GM21360 (cell line): ENCODE measurements around the gene AADAT.

Experiments
- ATAC-seq: cut with Tn5 transposase; IDR thresholded peaks from one replicate; pipeline ENCODE4 v1.9.1; 2021; ENCODE audit warnings: mild to moderate bottlenecking, moderate library complexity; ENCODE audit not compliant: unreplicated experiment

AADAT gene

DNA sequence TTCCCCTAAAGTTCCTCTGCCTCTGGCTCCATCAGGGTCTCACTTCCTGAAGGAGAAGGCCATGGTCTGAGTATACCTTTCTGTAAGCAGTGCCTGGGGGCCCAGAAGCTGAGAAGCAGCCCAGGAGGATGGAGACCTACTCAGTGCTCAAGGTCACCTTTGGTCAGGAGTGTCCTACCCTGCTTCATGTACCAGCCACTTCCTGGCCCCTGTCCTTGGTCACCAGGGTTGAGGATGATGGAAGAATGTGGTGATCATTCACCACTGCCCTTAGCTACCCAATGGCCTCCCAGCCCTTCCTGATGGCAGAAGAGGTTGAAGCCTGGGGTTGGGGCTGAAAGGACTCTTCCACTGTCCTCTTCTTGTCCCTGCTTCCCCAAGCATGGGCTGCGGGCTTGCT lies 54.5 kb downstream of the AADAT start:
- ATAC-seq: no peak

DNA sequence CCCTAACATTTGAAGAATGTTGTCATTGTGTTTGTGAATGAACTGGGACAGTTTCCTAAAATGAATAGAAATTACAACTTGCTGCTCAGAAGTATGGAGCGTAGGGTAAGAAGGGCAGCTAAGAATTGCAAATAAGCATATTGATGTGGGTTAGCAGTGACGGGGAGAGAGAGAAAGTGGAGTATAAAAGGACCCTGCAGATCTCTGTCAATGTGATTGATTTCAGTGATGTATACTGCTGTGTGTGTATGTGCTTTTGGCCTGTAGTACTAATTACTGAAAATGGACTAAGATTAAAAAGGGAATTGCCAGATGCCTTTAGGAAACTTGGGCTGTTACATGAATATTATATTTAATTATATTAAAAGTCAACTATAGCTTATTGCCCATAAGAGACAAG lies 55.8 kb downstream of the AADAT start:
- ATAC-seq: no peak

DNA sequence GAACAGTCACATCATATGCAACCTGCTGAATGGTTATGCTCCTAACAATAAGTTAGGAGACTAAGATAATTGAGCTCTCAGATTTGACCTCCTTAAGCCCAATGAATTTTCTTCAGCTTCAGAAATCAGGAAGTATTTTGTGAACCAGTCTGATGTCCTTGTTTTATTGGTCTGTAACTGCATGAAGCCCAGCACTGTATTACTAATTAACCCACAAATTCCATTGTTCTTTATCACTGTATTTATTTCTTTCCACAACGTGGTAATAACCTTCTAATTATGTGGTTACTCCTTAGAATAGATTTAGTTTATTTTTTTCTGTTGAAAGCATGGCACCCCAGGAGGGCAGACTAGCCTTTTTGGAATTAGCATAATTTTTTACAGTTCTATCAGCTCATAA lies 59.6 kb downstream of the AADAT start:
- no peak for ATAC-seq

DNA sequence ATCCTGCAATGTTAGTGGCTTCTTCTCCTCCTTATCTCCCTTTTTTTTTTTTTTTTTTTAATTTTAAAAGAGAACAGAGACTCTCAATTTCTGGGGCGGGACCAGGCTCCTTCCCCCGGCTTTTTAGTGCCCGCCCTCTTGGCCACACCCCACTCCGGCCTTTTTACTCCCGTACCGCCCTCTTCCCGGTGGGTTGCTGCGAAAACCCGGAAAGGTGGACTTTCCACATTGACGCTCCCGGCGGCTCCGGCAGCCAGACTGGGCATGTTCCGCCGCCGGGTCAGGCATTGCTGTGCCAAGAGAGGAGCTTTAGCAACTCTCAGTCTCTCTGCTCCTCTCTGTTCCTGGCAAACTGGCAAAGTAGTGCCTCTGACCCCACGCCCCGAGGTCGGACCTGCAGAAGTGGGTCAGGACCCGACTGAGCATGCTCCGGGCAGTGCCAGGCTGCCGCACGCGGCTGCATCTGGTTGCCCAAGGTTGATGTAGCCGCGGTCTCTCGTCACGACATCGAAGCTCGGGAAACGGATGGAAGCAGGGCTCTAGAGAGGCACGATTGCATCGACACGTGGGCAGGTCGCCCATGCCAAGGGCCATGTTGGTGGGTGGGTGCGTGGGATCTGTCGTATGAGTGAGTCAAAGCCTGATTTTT lies 62.5 kb downstream of the AADAT start:
- ATAC-seq: peak; percentile 57

DNA sequence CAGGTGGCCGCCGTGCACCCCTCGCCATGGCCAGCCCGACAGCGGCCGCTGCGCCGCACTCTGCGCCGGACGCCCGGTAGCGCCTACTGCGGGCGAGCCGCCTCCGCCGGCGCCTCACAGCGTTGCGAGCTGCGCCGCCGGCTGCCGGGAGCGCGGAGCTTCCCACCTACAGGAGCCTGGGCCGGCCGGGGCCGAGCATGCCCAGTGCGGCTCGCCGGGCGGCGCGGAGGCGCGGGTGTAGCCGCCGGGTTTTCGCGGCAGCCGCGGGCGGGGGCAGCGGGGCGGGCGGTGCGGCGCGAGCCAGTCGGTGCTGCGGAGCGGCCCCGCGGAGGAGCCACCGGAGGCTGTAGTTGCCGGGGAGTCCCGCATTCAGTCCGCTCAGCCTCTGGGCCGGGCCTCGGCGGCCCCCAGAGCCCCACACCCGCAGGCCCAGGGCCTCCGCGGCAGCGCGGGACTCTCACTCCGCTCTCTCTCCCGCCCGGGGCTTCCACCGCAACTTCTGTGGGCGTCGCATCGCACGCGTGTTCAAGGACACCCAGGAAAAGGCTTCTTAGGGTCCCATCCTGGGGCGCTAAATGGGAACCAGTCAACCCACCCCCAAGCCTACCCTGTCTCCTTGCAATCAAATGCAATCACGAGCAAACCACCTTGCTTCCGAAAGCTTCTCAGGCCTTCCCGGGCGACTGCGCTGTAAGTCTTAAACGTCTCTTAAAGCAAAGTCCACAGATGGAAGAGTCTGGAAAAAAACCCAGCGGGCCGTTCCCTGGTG lies 63.3 kb downstream of the AADAT start, which contains the start of gene MFAP3L:
Gene MFAP3L, minus strand, starts transcription at position 143 of the 769 bp plus-strand sequence. CDS start 20,518 bp downstream, outside the sequence.
- peak; percentile 87 for ATAC-seq

DNA sequence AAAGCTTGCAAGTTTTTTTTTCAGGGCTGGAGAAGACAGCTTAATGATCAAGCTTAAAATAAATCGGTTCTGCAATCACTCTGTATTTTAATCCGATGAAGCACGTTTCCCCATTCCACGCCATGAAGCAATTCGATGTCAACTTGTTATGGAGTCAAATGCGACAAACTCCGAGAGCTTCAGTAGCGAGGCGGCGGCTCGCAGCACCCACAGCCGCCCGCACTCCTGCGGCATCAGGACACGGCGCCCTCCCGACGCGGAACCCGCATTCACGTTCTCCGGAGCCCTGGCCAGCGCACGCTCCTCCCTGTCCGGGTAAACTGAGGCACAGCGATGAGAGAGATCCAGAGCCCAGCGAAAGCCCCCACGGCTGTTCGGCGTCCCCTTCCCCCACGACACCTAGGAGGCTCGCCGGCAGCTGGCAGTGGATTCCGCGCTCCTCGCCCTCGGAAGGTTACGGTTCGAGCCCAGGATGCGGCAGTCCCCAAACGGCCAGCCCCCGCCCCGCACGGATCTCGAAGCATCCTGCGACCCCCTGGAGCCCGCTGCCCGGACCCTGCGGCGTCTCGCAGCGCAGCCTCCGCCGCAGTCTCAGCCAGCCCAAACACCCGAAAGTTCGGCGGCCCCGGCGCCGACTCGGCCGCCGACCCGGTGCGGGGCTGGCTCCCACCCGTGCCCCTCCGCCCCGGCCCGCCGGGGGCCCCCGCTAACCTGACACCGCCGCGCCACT lies 64.1 kb downstream of the AADAT start:
- no peak for ATAC-seq

DNA sequence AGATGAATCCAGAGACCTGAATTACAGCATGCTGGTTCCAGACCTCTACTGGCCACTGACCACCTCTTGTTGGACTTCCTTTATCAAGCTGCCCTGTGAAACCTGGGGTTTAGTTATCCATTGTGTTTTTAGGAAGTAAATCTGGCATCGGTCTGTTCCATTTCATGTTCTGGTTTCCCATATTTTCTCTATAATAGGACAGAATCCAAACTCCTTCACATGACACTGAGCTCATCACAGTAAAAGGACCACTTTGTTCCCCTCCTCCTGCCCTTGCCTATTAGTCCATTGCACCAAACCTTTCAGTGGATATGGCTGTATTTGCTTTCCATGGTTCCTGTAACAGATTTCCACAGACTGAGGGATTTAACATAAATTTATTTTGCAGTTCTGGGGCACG lies 67.5 kb downstream of the AADAT start:
- ATAC-seq: no peak

DNA sequence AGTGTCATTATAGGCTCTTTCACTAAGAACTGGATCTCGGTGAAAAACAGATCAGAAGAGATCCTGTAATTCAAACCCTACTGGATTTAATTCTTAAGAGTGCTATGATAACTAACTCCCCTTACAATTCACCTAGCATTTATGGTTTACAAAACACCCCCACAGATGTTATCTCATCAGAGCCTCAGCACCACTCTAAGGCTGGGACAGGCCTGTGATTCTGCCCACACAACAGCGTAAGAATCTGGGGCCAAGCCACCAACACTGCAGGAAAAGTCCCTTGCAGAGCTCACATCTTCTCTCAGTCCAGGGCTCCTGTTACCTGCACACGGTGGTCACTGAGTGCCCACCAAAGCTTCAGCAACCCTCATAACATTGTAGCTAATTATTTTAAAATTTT lies 72.5 kb downstream of the AADAT start:
- no peak for ATAC-seq

DNA sequence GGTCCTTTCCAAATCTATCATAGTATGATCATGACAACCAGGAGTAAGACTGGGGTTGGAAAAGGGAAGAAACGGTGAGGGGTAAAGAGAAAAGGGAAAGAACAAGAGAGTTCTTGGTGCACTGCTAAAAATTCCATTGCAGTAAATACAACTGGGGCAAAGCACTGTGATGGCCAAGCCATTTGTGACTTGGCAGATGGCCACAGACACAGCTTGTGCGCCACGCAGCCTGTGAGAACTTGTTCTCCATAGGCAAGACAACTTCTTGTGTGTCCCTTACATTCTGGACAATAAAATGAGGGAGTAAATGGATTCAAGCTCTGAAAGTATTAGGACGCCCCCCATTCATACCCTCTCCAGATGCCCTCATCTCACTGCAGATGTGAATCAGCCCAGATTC lies 74.5 kb downstream of the AADAT start:
- no peak for ATAC-seq

DNA sequence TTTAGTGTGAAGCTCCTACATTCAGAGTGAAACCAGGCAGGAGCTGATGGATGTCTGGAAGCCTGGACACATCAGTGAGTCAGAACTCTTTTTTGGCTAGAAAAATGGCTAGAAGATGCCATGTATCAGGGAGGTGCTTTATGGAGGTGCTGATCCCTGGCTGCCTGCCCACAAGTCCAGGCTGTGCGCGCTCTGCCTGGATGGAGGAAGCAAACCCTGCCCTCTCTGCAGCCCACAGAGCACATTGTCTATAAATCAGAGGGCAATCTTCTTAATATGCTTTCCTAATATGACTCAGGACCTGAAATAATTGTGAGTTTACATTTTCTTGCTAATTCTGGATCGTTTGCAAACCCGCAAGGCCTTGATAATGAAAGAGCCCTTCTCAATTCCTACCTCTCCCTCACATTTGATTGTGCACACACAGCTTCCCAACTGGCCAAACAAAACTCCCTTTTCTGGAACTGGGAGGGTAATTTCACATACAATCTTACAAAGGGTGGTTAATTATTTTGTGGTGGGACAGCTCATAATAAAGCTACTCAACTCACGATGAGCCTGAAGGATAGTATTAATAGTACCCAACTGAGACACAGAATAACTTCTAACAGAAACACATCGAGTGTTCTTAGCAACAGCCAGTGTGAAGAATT lies 75.3 kb downstream of the AADAT start:
- no peak for ATAC-seq

DNA sequence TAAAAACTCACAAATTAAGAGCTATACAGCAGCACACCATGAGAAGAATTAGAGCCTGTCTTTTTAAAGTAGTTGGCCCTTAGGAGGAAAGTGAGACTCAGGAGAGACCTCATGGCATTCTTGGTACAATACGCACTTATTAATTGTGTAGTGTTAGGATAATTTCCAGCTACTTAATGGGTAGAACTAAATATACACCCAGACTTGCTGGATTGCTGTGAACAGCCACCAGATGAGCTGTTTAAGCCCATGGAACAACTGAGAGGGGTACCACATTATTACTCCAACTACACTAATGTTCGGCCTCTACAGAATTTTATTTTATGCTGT lies 77.2 kb downstream of the AADAT start:
- ATAC-seq: no peak

DNA sequence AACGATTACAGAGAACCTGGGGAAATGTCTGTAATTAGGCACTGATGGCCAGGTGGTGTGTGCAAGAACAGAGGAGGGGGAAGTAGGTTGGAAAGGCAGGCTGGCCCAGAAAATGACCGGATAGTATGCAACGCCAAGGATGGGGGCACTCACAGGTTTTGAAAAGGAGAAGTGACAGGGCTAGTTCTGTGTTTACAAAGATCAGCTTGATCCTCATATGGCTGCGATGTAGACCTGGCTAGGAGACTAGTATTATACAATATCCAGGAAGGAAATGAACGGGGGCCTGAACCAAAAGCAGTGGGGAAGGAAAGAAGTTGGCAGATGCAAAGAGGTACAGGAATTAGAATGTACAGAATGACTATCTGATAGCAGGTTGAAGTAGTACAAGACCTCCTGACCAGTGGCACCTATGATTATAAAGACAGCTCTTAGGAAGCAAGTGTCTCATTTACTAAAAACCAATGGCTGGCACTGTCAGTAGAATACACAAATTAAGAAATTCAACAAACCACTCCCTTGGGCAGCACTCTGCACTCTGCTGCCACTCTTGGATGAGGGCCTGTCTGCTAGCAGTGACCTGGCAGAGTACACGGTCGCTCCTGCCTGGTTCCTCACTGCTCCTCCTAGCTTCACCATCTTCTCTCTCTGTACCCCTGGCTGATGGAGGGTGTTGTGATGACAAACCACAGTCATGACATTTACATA lies 77.7 kb downstream of the AADAT start:
- ATAC-seq: no peak
